NB4 (cell line): Measurements from ENCODE around the gene CA5A.

Source experiments
- MYC ChIP-seq: IDR thresholded peaks from 2 replicates; pipeline ENCODE4 v1.6.1; 2011; ENCODE audit warnings: low read depth, low read length
- TF ChIP-seq, protein P1 (sequence below): IDR thresholded peaks from one replicate; pipeline ENCODE4 v1.5.1; 2012; ENCODE audit warnings: low read depth, low read length

GRCh38 chr16:87856791-87857228, 79.5 kb downstream of the CA5A start:
- TF ChIP-seq, protein P1, sequence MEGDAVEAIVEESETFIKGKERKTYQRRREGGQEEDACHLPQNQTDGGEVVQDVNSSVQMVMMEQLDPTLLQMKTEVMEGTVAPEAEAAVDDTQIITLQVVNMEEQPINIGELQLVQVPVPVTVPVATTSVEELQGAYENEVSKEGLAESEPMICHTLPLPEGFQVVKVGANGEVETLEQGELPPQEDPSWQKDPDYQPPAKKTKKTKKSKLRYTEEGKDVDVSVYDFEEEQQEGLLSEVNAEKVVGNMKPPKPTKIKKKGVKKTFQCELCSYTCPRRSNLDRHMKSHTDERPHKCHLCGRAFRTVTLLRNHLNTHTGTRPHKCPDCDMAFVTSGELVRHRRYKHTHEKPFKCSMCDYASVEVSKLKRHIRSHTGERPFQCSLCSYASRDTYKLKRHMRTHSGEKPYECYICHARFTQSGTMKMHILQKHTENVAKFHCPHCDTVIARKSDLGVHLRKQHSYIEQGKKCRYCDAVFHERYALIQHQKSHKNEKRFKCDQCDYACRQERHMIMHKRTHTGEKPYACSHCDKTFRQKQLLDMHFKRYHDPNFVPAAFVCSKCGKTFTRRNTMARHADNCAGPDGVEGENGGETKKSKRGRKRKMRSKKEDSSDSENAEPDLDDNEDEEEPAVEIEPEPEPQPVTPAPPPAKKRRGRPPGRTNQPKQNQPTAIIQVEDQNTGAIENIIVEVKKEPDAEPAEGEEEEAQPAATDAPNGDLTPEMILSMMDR: no peak
- TF ChIP-seq MYC: no peak
